A673 (cell line): Measurements from ENCODE around the gene FOXB2.
"Not testable (repeated sequence)": the region's sequence is repeated elsewhere in the genome, so short reads cannot be mapped to it uniquely, and the experiment has no call there.

Experiments
- EZH2 ChIP-seq: fragments of 200-600 bp; sonication (generic); IDR thresholded peaks from 2 replicates; pipeline ENCODE4 v1.6.1; 2017; ENCODE audit warnings: borderline replicate concordance, low read depth, mild to moderate bottlenecking, mixed read lengths, antibody characterized with exemption, low read length; ENCODE audit not compliant: poor library complexity, severe bottlenecking
- TF ChIP-seq, protein P1 (sequence below): fragments of 300-800, 200-600 bp; sonication (generic); conservative IDR thresholded peaks from 2 replicates; pipeline ENCODE4 v1.5.1; 2017; ENCODE audit warnings: low read depth, mild to moderate bottlenecking, antibody characterized with exemption, low read length, moderate library complexity, mixed read lengths

DNA sequence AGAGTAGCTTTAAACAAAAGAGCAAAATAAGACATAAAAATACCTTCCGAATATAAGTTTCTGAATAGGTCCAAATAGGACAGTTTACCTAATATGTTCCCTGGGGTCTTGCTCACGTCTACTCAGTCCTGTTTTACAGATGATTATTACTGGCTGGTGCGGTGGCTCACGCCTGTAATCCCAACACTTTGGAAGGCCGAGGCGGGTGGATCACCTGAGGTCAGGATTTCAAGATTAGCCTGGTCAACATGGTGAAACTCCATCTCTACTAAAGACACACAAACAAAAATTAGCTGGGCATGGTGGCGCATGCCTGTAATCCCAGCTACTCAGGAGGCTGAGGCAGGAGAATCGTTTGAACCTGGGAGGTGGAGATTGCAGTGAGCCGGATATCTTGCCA is 40.6 kb upstream of the FOXB2 start:
- TF ChIP-seq, protein P1, sequence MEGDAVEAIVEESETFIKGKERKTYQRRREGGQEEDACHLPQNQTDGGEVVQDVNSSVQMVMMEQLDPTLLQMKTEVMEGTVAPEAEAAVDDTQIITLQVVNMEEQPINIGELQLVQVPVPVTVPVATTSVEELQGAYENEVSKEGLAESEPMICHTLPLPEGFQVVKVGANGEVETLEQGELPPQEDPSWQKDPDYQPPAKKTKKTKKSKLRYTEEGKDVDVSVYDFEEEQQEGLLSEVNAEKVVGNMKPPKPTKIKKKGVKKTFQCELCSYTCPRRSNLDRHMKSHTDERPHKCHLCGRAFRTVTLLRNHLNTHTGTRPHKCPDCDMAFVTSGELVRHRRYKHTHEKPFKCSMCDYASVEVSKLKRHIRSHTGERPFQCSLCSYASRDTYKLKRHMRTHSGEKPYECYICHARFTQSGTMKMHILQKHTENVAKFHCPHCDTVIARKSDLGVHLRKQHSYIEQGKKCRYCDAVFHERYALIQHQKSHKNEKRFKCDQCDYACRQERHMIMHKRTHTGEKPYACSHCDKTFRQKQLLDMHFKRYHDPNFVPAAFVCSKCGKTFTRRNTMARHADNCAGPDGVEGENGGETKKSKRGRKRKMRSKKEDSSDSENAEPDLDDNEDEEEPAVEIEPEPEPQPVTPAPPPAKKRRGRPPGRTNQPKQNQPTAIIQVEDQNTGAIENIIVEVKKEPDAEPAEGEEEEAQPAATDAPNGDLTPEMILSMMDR, result not testable (repeated sequence)
- not testable (repeated sequence) for TF ChIP-seq EZH2
